SK-N-SH treated with all-trans-retinoic acid at 6 μM for 48 hours (cell line): ENCODE results near the gene CDH8.

ENCODE experiments used
- ATAC-seq: fragments of 200-7000 bp; cut with Tn5 transposase; 3 replicates; pipeline ENCODE4 v1.9.1; 2020; ENCODE audit warnings: mild to moderate bottlenecking, moderate library complexity
- ARNTL ChIP-seq: fragments of 450-650 bp; formaldehyde crosslinking; IDR thresholded peaks from 2 replicates; pipeline ENCODE4 v1.5.0; 2020; ENCODE audit warnings: low read depth, mild to moderate bottlenecking, moderate library complexity, borderline replicate concordance
- BACH2 ChIP-seq: fragments of 250-450 bp; sonication (Bioruptor Pico); IDR thresholded peaks from 2 replicates; pipeline ENCODE4 v1.9.0; 2021; ENCODE audit warnings: mild to moderate bottlenecking, borderline replicate concordance
- CSDC2 ChIP-seq: fragments of 250-450 bp; sonication (Bioruptor Pico); IDR thresholded peaks from 2 replicates; pipeline ENCODE4 v1.5.0; 2020; ENCODE audit warnings: mild to moderate bottlenecking, moderate library complexity
- ESRRG ChIP-seq: fragments of 250-450 bp; sonication (Bioruptor Pico); IDR thresholded peaks from 2 replicates; pipeline ENCODE4 v1.6.1; 2021; ENCODE audit warnings: mild to moderate bottlenecking
- GLIS3 ChIP-seq: fragments of 250-450 bp; sonication (Bioruptor Pico); IDR thresholded peaks from 2 replicates; pipeline ENCODE4 v1.5.0; 2020; ENCODE audit warnings: mild to moderate bottlenecking, moderate library complexity
- ISL1 ChIP-seq: fragments of 250-450 bp; sonication (Bioruptor Pico); IDR thresholded peaks from 2 replicates; pipeline ENCODE4 v2.1.2; 2022; ENCODE audit warnings: mild to moderate bottlenecking, moderate library complexity
- OSR1 ChIP-seq: fragments of 250-450 bp; sonication (Bioruptor Pico); IDR thresholded peaks from 2 replicates; pipeline ENCODE4 v1.8.0; 2022; ENCODE audit warnings: moderate library complexity, mild to moderate bottlenecking, inconsistent platforms
- PPARA ChIP-seq: fragments of 250-450 bp; sonication (Bioruptor Pico); IDR thresholded peaks from 2 replicates; pipeline ENCODE4 v1.5.0; 2020; ENCODE audit warnings: mild to moderate bottlenecking, borderline replicate concordance
- RARB ChIP-seq: fragments of 250-450 bp; sonication (Bioruptor Pico); IDR thresholded peaks from 2 replicates; pipeline ENCODE4 v1.8.0; 2021; ENCODE audit warnings: mild to moderate bottlenecking, moderate library complexity
- SNAI2 ChIP-seq: fragments of 250-450 bp; sonication (Bioruptor Pico); IDR thresholded peaks from 2 replicates; pipeline ENCODE4 v1.5.0; 2020; ENCODE audit warnings: mild to moderate bottlenecking, moderate library complexity
- TCF4 ChIP-seq: fragments of 250-450 bp; sonication (Bioruptor Pico); IDR thresholded peaks from 2 replicates; pipeline ENCODE4 v1.8.0; 2021; ENCODE audit warnings: mild to moderate bottlenecking, moderate library complexity, borderline replicate concordance
- TOX ChIP-seq: fragments of 250-450 bp; sonication (Bioruptor Pico); IDR thresholded peaks from 2 replicates; pipeline ENCODE4 v1.8.0; 2021; ENCODE audit warnings: mild to moderate bottlenecking, moderate library complexity, borderline replicate concordance
- ZC3H10 ChIP-seq: fragments of 250-450 bp; sonication (Bioruptor Pico); IDR thresholded peaks from 2 replicates; pipeline ENCODE4 v1.5.1; 2021; ENCODE audit warnings: mild to moderate bottlenecking, moderate library complexity
- ZFP30 ChIP-seq: fragments of 450-650 bp; formaldehyde crosslinking; IDR thresholded peaks from 2 replicates; pipeline ENCODE4 v1.5.0; 2022; ENCODE audit warnings: mild to moderate bottlenecking, moderate library complexity
- ZNF565 ChIP-seq: fragments of 450-650 bp; formaldehyde crosslinking; conservative IDR thresholded peaks from 2 replicates; pipeline ENCODE4 v1.5.0; 2020; ENCODE audit warnings: low read depth, mild to moderate bottlenecking, moderate library complexity
- ZNF70 ChIP-seq: fragments of 450-650 bp; formaldehyde crosslinking; IDR thresholded peaks from 2 replicates; pipeline ENCODE4 v1.5.0; 2020; ENCODE audit warnings: mild to moderate bottlenecking, moderate library complexity
- ZNF8 ChIP-seq: fragments of 450-650 bp; formaldehyde crosslinking; IDR thresholded peaks from 2 replicates; pipeline ENCODE4 v1.5.0; 2020; ENCODE audit warnings: mild to moderate bottlenecking, moderate library complexity
- TF ChIP-seq, protein P1 (sequence below): fragments of 250-450 bp; sonication (Bioruptor Pico); IDR thresholded peaks from 2 replicates; pipeline ENCODE4 v1.8.0; 2021; ENCODE audit warnings: low read depth, mild to moderate bottlenecking, moderate library complexity, borderline replicate concordance
- TF ChIP-seq, protein P2 (sequence below): fragments of 250-450 bp; sonication (Bioruptor Pico); IDR thresholded peaks from 2 replicates; pipeline ENCODE4 v1.5.1; 2020; ENCODE audit warnings: low read depth, mild to moderate bottlenecking, moderate library complexity
- TF ChIP-seq, protein P3 (sequence below): fragments of 250-450 bp; sonication (Bioruptor Pico); IDR thresholded peaks from 2 replicates; pipeline ENCODE4 v1.5.0; 2020; ENCODE audit warnings: mild to moderate bottlenecking, moderate library complexity
- TF ChIP-seq, protein P4 (sequence below): fragments of 250-450 bp; sonication (Bioruptor Pico); IDR thresholded peaks from 2 replicates; pipeline ENCODE4 v1.8.0; 2020; ENCODE audit warnings: mild to moderate bottlenecking, moderate library complexity, borderline replicate concordance
- TF ChIP-seq, protein P5 (sequence below): fragments of 250-450 bp; sonication (Bioruptor Pico); IDR thresholded peaks from 2 replicates; pipeline ENCODE4 v1.5.1; 2021; ENCODE audit warnings: mild to moderate bottlenecking, moderate library complexity

Gene CDH8

DNA sequence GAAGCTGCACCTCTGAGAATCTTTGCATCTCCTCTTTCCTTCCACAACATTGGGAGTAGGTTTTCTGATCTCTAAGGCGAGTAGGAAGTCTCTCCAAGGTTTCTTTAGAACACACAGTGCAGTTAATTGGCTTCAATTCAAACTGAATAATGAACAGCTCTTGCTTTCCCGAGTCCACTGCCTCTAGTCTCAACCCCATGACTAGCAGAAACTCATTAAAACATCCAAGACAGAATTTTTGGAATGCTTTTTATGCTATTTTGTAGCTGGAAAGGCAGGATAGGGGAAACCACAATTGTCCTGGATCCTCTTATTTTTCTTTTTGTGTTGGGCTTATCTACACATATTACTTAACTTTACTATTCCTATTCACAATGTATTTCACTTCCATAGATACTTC, 206.6 kb downstream of the CDH8 start:
- TF ChIP-seq ESRRG (CRISPR knock-in tag) (no peak), TOX (CRISPR knock-in tag) (no peak), TCF4 (CRISPR knock-in tag) (no peak), ZC3H10 (CRISPR knock-in tag) (no peak), ARNTL (CRISPR knock-in tag) (no peak), ISL1 (no peak), SNAI2 (CRISPR knock-in tag) (no peak), PPARA (no peak), CSDC2 (CRISPR knock-in tag) (no peak), ZFP30 (CRISPR knock-in tag) (no peak), ZNF565 (CRISPR knock-in tag) (no peak), ZNF8 (CRISPR knock-in tag) (no peak), ZNF70 (CRISPR knock-in tag) (no peak), BACH2 (CRISPR knock-in tag) (no peak), RARB (no peak)
- TF ChIP-seq, protein P1, sequence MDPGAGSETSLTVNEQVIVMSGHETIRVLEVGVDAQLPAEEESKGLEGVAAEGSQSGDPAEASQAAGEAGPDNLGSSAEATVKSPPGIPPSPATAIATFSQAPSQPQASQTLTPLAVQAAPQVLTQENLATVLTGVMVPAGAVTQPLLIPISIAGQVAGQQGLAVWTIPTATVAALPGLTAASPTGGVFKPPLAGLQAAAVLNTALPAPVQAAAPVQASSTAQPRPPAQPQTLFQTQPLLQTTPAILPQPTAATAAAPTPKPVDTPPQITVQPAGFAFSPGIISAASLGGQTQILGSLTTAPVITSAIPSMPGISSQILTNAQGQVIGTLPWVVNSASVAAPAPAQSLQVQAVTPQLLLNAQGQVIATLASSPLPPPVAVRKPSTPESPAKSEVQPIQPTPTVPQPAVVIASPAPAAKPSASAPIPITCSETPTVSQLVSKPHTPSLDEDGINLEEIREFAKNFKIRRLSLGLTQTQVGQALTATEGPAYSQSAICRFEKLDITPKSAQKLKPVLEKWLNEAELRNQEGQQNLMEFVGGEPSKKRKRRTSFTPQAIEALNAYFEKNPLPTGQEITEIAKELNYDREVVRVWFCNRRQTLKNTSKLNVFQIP (CRISPR knock-in tag) = no peak
- TF ChIP-seq, protein P2, sequence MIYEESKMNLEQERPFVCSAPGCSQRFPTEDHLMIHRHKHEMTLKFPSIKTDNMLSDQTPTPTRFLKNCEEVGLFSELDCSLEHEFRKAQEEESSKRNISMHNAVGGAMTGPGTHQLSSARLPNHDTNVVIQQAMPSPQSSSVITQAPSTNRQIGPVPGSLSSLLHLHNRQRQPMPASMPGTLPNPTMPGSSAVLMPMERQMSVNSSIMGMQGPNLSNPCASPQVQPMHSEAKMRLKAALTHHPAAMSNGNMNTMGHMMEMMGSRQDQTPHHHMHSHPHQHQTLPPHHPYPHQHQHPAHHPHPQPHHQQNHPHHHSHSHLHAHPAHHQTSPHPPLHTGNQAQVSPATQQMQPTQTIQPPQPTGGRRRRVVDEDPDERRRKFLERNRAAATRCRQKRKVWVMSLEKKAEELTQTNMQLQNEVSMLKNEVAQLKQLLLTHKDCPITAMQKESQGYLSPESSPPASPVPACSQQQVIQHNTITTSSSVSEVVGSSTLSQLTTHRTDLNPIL (CRISPR knock-in tag) = no peak
- TF ChIP-seq, protein P3, sequence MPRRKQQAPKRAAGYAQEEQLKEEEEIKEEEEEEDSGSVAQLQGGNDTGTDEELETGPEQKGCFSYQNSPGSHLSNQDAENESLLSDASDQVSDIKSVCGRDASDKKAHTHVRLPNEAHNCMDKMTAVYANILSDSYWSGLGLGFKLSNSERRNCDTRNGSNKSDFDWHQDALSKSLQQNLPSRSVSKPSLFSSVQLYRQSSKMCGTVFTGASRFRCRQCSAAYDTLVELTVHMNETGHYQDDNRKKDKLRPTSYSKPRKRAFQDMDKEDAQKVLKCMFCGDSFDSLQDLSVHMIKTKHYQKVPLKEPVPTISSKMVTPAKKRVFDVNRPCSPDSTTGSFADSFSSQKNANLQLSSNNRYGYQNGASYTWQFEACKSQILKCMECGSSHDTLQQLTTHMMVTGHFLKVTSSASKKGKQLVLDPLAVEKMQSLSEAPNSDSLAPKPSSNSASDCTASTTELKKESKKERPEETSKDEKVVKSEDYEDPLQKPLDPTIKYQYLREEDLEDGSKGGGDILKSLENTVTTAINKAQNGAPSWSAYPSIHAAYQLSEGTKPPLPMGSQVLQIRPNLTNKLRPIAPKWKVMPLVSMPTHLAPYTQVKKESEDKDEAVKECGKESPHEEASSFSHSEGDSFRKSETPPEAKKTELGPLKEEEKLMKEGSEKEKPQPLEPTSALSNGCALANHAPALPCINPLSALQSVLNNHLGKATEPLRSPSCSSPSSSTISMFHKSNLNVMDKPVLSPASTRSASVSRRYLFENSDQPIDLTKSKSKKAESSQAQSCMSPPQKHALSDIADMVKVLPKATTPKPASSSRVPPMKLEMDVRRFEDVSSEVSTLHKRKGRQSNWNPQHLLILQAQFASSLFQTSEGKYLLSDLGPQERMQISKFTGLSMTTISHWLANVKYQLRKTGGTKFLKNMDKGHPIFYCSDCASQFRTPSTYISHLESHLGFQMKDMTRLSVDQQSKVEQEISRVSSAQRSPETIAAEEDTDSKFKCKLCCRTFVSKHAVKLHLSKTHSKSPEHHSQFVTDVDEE = no peak
- TF ChIP-seq, protein P4, sequence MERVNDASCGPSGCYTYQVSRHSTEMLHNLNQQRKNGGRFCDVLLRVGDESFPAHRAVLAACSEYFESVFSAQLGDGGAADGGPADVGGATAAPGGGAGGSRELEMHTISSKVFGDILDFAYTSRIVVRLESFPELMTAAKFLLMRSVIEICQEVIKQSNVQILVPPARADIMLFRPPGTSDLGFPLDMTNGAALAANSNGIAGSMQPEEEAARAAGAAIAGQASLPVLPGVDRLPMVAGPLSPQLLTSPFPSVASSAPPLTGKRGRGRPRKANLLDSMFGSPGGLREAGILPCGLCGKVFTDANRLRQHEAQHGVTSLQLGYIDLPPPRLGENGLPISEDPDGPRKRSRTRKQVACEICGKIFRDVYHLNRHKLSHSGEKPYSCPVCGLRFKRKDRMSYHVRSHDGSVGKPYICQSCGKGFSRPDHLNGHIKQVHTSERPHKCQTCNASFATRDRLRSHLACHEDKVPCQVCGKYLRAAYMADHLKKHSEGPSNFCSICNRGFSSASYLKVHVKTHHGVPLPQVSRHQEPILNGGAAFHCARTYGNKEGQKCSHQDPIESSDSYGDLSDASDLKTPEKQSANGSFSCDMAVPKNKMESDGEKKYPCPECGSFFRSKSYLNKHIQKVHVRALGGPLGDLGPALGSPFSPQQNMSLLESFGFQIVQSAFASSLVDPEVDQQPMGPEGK (CRISPR knock-in tag) = no peak
- no peak for ATAC-seq

DNA sequence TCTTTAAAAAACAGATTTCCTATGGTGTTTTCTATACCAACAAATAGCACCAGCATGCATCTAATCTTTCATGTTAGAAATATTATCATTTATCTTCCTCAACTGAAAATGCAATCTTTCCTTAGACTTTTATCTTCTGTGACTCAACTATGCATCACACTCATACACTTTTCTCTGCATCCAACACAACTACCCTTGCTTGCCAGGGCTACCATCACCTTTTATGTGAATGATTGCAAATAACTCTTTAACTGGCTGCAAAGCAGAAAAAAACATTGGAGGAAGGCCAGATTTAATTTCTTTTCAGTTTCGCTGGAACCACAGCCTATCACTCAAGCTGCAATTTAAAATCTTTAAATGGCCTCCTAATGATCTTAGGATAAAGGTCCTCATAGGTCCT, 212.9 kb downstream of the CDH8 start:
- TF ChIP-seq TOX (CRISPR knock-in tag) (no peak), ZNF8 (CRISPR knock-in tag) (no peak), GLIS3 (CRISPR knock-in tag) (no peak), OSR1 (CRISPR knock-in tag) (no peak), ZFP30 (CRISPR knock-in tag) (no peak), ARNTL (CRISPR knock-in tag) (no peak)
- TF ChIP-seq, protein P5, sequence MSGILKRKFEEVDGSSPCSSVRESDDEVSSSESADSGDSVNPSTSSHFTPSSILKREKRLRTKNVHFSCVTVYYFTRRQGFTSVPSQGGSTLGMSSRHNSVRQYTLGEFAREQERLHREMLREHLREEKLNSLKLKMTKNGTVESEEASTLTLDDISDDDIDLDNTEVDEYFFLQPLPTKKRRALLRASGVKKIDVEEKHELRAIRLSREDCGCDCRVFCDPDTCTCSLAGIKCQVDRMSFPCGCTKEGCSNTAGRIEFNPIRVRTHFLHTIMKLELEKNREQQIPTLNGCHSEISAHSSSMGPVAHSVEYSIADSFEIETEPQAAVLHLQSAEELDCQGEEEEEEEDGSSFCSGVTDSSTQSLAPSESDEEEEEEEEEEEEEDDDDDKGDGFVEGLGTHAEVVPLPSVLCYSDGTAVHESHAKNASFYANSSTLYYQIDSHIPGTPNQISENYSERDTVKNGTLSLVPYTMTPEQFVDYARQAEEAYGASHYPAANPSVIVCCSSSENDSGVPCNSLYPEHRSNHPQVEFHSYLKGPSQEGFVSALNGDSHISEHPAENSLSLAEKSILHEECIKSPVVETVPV (CRISPR knock-in tag) = no peak
- TF ChIP-seq, protein P4 (CRISPR knock-in tag) = no peak
- TF ChIP-seq, protein P1 (CRISPR knock-in tag) = no peak
- no peak for ATAC-seq
